D721Med (cell line): ENCODE results near the gene NRROS.

Experiments
- DNase-seq: peaks from one replicate; pipeline ENCODE4 v3.0.0; 2011; ENCODE audit warnings: low spot score; ENCODE audit not compliant: insufficient read length
- FAIRE-seq: peaks from 2 replicates; lab custom pipeline; 2011; peaks lifted over from hg19 to GRCh38; lab: Jason Lieb, UNC
- CTCF ChIP-seq: IDR thresholded peaks from 2 replicates; pipeline ENCODE4 v1.5.1; 2012; ENCODE audit warnings: mild to moderate bottlenecking, control low read depth; ENCODE audit not compliant: insufficient read depth; ENCODE audit errors: missing control alignments

NRROS gene

GRCh38 chr3:196656213-196656612 lies 16.7 kb downstream of the NRROS start:
- FAIRE-seq, result no peak
- TF ChIP-seq CTCF, result no peak
- no peak for DNase-seq

- FAIRE-seq (no peak), DNase-seq (no peak)
- TF ChIP-seq CTCF, result no peak
These were observed 20.4 kb downstream of the NRROS start for GRCh38 chr3:196659901-196660351.

- TF ChIP-seq CTCF, result no peak
- DNase-seq (no peak), FAIRE-seq (no peak)
These were observed 21.1 kb downstream of the NRROS start for GRCh38 chr3:196660381-196661166.

GRCh38 chr3:196661400-196661799 lies 21.9 kb downstream of the NRROS start:
- FAIRE-seq (no peak), DNase-seq (no peak)
- TF ChIP-seq CTCF, result no peak

- no peak for FAIRE-seq
- no peak for DNase-seq
- no peak for TF ChIP-seq CTCF
These were observed 22.5 kb downstream of the NRROS start for GRCh38 chr3:196662033-196662432.

GRCh38 chr3:196662711-196663571 lies 23.4 kb downstream of the NRROS start:
- no peak for TF ChIP-seq CTCF
- FAIRE-seq (no peak), DNase-seq (no peak)
